KOPT-K1 (cell line): ENCODE results near the gene EFCAB12.
"Not testable (repeated sequence)": the region's sequence is repeated elsewhere in the genome, so short reads cannot be mapped to it uniquely, and the experiment has no call there.

Experiments
- H3K27ac ChIP-seq: fragments of 200-600 bp; sonication (generic); 2 replicates; pipeline ENCODE4 v1.5.1; 2016; ENCODE audit warnings: antibody characterized with exemption, mild to moderate bottlenecking, low read depth, low read length; ENCODE audit not compliant: poor library complexity, severe bottlenecking
- H3K36me3 ChIP-seq: fragments of 200-600 bp; sonication (generic); 2 replicates; pipeline ENCODE4 v1.5.1; 2017; ENCODE audit warnings: antibody characterized with exemption, mild to moderate bottlenecking, low read length, moderate library complexity; ENCODE audit not compliant: insufficient read depth
- H3K9me3 ChIP-seq: fragments of 200-600 bp; sonication (generic); 2 replicates; pipeline ENCODE4 v1.5.1; 2017; ENCODE audit warnings: antibody characterized with exemption, low read length, mild to moderate bottlenecking; ENCODE audit not compliant: insufficient read depth, poor library complexity, severe bottlenecking

Gene EFCAB12

DNA sequence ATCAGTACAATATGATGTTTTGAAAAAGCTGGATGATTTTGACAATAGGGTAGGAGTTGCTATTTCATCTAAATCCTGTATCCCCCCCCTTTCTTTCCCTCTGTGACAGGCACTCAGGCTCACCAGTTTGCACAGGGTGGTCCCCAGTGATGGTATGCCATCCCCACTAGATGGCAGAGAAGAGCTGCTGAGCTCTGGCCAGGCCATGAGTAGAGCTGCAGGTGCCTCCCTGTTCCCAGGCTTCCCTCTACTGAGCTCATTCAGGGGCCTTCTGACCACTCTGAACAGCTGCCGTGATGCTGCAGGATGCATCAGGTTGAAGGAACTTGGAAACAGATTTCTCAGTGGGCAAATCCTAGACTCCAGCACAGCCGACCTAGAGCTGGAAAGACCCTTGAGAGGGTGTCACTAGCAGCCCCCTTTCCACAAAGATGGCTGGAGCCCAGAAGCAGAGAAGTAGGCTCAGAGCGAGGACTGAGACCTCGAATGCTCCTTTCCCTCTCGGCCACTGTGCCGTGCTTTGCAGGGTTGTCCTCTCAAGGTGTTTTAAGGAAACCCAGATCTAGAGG is 45.1 kb downstream of the EFCAB12 start:
- Histone ChIP-seq H3K36me3 (peaks cover 28% of the 10 kb centered on the region), H3K9me3 (peaks cover 11% of the 10 kb centered on the region), H3K27ac (no peak overlapping the region)

- H3K27ac ChIP-seq = no peak overlapping the region
- peaks cover 18% of the 10 kb centered on the region for H3K36me3 ChIP-seq
- peaks cover 22% of the 10 kb centered on the region for H3K9me3 ChIP-seq
Measured at GRCh38 chr3:129382366-129382765, 46.1 kb downstream of the EFCAB12 start.

GRCh38 chr3:129379582-129380358 is 48.7 kb downstream of the EFCAB12 start:
- Histone ChIP-seq H3K9me3 (peaks cover 26% of the 10 kb centered on the region), H3K36me3 (no peaks in the 10 kb centered on the region), H3K27ac (no peak overlapping the region)

- H3K36me3 ChIP-seq = no peaks in the 10 kb centered on the region
- H3K27ac ChIP-seq = no peak overlapping the region
- peaks cover 26% of the 10 kb centered on the region for H3K9me3 ChIP-seq
Measured at GRCh38 chr3:129378949-129379348, 49.5 kb downstream of the EFCAB12 start.

DNA sequence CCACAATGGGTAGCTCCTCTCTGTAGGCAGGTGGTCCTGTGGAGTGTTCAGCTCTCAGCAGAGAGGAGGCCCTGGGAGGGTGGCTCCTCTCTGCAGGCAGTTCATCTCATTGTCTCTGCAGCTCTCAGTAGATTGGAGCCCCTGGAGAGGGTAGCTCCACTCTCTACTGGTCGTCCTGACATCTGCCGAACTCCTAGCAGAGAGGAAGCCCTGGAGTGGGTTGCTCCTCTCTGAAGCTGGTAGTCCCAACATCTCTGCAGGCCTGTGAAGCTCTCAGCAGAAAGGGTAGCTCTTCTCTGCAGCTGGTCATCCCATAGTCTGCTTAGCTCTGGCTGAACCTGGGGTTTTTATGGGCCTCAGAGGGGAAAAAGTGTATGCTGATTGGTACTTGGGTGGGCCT is 50.8 kb downstream of the EFCAB12 start:
- H3K36me3 ChIP-seq = no peaks in the 10 kb centered on the region
- no peak overlapping the region for H3K27ac ChIP-seq
- H3K9me3 ChIP-seq = peaks cover 26% of the 10 kb centered on the region

GRCh38 chr3:129375099-129375498 is 53.3 kb downstream of the EFCAB12 start:
- Histone ChIP-seq H3K9me3 (peaks cover 26% of the 10 kb centered on the region), H3K36me3 (no peaks in the 10 kb centered on the region), H3K27ac (no peak overlapping the region)

- H3K9me3 ChIP-seq = no peaks in the 10 kb centered on the region
- no peaks in the 10 kb centered on the region for H3K36me3 ChIP-seq
- no peak overlapping the region for H3K27ac ChIP-seq
Measured at GRCh38 chr3:129371041-129371826, 57.2 kb downstream of the EFCAB12 start.

- Histone ChIP-seq H3K36me3 (no peaks in the 10 kb centered on the region), H3K27ac (no peak overlapping the region), H3K9me3 (no peaks in the 10 kb centered on the region)
Measured at GRCh38 chr3:129370248-129370964, 58.0 kb downstream of the EFCAB12 start.

- H3K9me3 ChIP-seq = no peaks in the 10 kb centered on the region
- H3K27ac ChIP-seq = no peak overlapping the region
- no peaks in the 10 kb centered on the region for H3K36me3 ChIP-seq
Measured at GRCh38 chr3:129369711-129370110, 58.7 kb downstream of the EFCAB12 start.

DNA sequence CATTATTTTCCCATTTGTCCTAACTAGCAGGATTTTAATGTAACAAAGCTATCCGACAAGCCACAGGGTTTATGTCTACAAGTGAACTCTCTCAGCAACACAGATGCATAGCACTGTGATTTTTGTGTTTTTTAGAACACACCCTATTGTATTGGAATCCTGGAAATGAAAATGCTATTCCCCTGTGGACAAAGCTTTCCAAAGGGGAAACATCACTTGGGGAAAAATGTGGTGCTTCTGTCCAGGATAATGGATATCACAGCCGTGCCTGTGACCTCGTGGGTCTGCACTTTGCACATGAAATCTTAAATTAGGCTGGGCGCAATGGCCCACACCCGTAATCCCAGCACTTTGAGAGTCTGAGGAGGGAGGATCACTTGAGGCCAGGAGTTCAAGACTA is 60.6 kb downstream of the EFCAB12 start:
- Histone ChIP-seq H3K36me3 (no peaks in the 10 kb centered on the region), H3K9me3 (no peaks in the 10 kb centered on the region)

DNA sequence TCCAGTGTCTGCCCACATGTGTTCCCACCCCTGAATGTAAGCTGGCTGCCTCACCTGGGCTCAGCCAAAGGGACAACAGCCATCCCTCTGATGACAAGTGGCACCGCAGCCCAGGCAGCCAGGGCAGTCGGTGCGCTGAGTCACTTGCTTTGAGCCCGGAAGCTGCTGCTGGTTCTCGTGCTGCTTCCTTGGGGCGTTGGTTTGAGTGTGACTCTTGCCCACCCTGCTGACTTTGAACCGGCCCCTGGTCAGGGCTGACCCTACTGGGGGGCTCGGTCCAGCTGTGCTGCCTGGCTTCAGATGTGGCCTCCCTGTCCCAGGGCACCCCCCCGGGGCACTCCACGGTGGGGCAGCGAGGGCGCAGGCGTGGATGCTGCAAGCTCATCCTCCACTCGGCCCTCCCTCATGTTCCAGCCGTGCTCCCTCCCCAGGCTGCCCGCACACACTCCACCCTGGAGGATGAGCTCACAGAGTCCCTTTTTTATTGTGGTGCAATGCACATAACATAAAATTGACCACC is 62.1 kb downstream of the EFCAB12 start:
- H3K9me3 ChIP-seq = no peaks in the 10 kb centered on the region
- no peak overlapping the region for H3K27ac ChIP-seq
- H3K36me3 ChIP-seq = no peaks in the 10 kb centered on the region

More for the DNA sequence above, 60.6 kb downstream of the EFCAB12 start:
- H3K27ac ChIP-seq = no peak overlapping the region

- Histone ChIP-seq H3K27ac (no peak overlapping the region), H3K36me3 (no peaks in the 10 kb centered on the region), H3K9me3 (no peaks in the 10 kb centered on the region)
Measured at GRCh38 chr3:129365296-129366136, 62.9 kb downstream of the EFCAB12 start.

DNA sequence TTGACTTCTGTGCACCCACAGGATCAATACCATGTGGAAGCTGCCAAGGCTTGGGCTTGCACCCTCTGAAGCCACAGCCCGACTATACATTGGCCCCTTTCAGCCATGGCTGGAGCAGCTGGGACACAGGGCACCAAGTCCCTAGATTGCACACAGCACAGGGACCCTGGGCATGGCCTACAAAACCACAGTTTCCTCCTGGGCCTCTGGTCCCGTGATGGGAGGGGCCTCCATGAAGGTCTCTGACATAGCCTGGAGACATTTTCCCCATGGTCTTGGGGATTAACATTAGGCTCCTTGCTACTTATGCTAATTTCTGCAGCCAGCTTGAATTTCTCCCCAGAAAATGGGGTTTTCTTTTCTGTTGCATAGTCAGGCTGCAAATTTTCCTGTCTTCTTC is 63.6 kb downstream of the EFCAB12 start:
- not testable (repeated sequence) for H3K27ac ChIP-seq, H3K36me3 ChIP-seq, H3K9me3 ChIP-seq

DNA sequence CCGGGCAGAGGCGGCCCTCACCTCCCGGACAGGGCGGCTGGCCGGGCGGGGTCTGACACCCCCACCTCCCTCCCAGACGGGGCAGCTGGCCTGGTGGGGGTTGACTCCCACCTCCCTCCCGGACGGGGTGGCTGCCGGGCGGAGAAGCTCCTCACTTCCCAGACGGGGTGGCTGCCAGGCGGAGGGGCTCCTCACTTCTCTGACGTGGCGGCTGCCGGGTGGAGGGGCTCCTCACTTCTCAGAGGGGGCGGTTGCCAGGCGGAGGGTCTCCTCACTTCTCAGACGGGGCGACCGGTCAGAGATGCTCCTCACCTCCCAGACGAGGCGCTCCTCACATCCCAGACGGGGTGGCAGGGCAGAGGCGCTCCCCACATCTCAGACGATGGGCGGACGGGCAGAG is 65.1 kb downstream of the EFCAB12 start:
- not testable (repeated sequence) for H3K36me3 ChIP-seq, H3K9me3 ChIP-seq, H3K27ac ChIP-seq
